H1 (cell line): ENCODE results near the gene RER1. TPM values are rescaled to one million over a fixed set of nuclear protein-coding genes. Genes with fewer than 3 reads are reported as not detected.

Source experiments
- CTBP2 ChIP-seq: IDR thresholded peaks from 2 replicates; pipeline ENCODE4 v1.7.0; 2011; ENCODE audit warnings: borderline replicate concordance, mild to moderate bottlenecking, moderate library complexity, mixed read lengths, low read length; ENCODE audit not compliant: insufficient read depth, insufficient read length
- polyA plus RNA-seq, 7 experiments: library from polyadenylated mRNA; depleted of rRNA in 3 of 7; stranded (reverse) in 5 of 7; unstranded in 2 of 7; fragments of >200 nt in 5 of 7; fragments of 200-250 nt in 2 of 7; gene quantifications; 1 replicate in 5 of 7; 2 replicates in 1 of 7; 4 replicates in 1 of 7; pipeline versions ENCODE4 v1.2.1 to v1.2.3, GENCODE V29; 2011 to 2013; ENCODE audit warnings: missing spikeins in 2 of 7, mixed read lengths in 2 of 7
- total RNA-seq: library from RNA; stranded (reverse); fragmentation: NEBNext Ultra II Directional; extraction: Animal tissue kit (Norgen Biotek cat#: 25700); gene quantifications from 2 replicates; pipeline ENCODE4 v1.2.1, GENCODE V29; 2021

The RER1 gene
- total and polyA plus RNA-seq, 2 of the 8 experiments (the other 6 are each of a cell fraction or from before 2014, with no cell fraction given), result 102 to 134 TPM

GRCh38 chr1:2342384-2343022 lies 49.1 kb upstream of the RER1 start (continued):
- no peak for TF ChIP-seq CTBP2
